ACC112 (cell line): Measurements from ENCODE around the gene CHPF2.
A peak's percentile ranks its signal among the peaks of the same experiment; 100 is the strongest.

Source experiments
- H2AFZ ChIP-seq: fragments of 200-600 bp; sonication (generic); one replicate; pipeline ENCODE4 v1.6.0; 2017; ENCODE audit warnings: antibody characterized with exemption, low read length; ENCODE audit not compliant: unreplicated experiment
- H3K27ac ChIP-seq: fragments of 200-600 bp; sonication (generic); 2 replicates; pipeline ENCODE4 v1.5.1; 2014; ENCODE audit warnings: low read depth, mild to moderate bottlenecking, antibody characterized with exemption, low read length, moderate library complexity
- H3K27me3 ChIP-seq: fragments of 200-600 bp; sonication (generic); 2 replicates; pipeline ENCODE4 v1.6.1; 2014; ENCODE audit warnings: mild to moderate bottlenecking, antibody characterized with exemption, low read length, moderate library complexity, mixed read lengths; ENCODE audit not compliant: insufficient read depth
- H3K36me3 ChIP-seq: fragments of 200-600 bp; sonication (generic); 2 replicates; pipeline ENCODE4 v1.6.1; 2016; ENCODE audit warnings: mild to moderate bottlenecking, antibody characterized with exemption, low read length, moderate library complexity, mixed read lengths; ENCODE audit not compliant: insufficient read depth
- H3K4me1 ChIP-seq: fragments of 200-600 bp; sonication (generic); one replicate; pipeline ENCODE4 v1.6.1; 2016; ENCODE audit warnings: low read length, mixed read lengths; ENCODE audit not compliant: insufficient read depth, unreplicated experiment, control insufficient read depth
- H3K4me3 ChIP-seq: fragments of 200-600 bp; sonication (generic); 2 replicates; pipeline ENCODE4 v1.5.1; 2014; ENCODE audit warnings: mild to moderate bottlenecking, low read depth, low read length
- H3K79me2 ChIP-seq: fragments of 200-600 bp; sonication (generic); one replicate; pipeline ENCODE4 v1.6.0; 2016; ENCODE audit warnings: low read length; ENCODE audit not compliant: control insufficient read depth, unreplicated experiment, insufficient read depth

CHPF2 gene

DNA sequence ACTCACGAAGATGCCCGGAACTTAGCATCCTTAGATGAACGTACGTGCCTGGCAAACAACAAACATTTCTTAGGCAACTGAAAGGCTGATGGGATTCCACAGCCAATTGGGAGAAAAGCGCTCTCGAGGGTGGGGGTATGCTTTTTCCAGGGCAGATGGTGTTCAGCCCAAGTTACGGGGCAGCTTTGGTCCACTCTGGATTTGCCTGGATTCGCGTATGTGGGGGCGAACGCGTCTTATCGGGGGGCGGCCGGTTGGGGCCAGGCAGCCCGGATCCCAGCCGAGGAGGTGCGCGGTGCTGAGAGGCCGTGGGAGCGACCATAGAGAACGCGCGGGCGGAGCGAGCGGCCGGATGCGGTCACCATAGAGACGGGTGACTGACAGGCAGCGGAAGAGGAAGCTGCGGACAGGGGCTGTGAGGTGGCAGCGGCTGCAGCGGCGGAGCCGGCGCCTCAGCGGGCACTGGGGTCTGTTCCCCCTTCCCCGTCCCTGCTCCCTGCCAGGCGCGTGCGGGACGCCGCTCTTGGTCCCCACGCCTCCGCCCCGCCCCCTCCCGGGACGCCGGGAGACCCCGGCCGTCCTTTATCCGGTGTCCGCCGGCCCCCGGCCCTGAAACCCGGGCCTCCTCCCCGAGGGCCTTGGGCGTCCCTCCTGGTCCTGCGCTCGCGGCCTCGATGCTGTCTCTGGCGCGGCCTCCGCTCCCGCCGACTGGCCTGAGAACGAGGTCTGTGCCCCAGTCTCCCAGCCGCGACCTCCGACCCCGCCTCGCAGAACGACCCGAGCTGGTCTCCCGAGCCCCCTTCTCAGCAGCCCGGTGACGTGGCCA lies at the start of gene CHPF2:
Gene CHPF2, plus strand, starts transcription at position 393 of the 826 bp plus-strand sequence. CDS start 1,529 bp downstream, outside the sequence.
- H3K27me3 ChIP-seq = no peaks in the 10 kb centered on the region
- H3K79me2 ChIP-seq = peaks cover 50% of the 10 kb centered on the region
- H3K36me3 ChIP-seq = peaks cover 7% of the 10 kb centered on the region; the same call in 1 of the 2 replicates
- peak within 1 kb of the TSS; percentile 34 for H2AFZ ChIP-seq
- peak within 1 kb of the TSS; percentile 83 for H3K4me3 ChIP-seq
- peak within 1 kb of the TSS; percentile 72 for H3K27ac ChIP-seq
- H3K4me1 ChIP-seq = peaks cover 28% of the 10 kb centered on the region

DNA sequence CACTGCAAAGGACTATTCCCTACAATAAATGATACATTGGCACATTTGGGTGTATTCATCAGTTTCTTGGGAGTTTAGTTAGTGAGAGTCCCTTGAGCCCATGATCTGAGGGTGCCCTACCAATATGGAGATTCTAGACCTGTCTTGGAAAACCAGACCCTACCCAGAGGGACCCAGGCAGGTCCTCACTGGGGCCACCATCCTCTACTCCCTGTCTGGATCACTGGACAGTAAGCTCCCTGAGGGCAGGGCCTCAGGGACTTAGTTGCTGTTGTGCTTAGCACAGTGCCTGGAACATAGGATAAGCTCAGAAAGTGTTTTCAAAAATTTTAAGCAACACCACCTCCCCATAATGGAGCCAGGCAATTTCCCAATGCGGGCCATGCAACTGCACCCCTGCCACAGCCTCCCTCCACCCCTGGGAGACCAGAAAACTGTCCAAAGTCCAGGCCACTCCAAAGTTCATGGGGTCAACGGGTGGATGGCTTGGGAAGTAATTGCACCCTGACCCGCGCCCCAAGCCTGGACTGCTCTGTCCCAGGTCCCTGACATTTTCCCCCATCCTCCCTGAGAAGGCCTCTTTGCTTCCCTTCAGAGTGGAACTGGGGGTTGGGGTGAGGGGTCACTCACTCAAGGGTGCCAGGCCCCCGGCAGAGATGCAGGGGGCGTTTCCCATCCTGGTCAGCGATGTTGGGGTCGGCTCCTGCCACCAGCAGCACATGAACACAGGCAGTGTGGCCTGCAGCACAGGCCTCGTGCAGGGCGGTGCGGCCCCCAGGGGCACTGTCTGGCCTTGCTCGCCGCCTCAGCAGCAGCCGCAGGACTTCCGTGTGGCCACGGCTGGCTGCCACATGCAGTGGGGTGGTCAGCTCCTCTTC lies 46.3 kb upstream of the CHPF2 start:
- H3K27me3 ChIP-seq = peaks cover 47% of the 10 kb centered on the region
- no peak overlapping the region for H2AFZ ChIP-seq
- no peak overlapping the region for H3K27ac ChIP-seq
- no peaks in the 10 kb centered on the region for H3K4me1 ChIP-seq
- no peaks in the 10 kb centered on the region for H3K36me3 ChIP-seq
- H3K4me3 ChIP-seq = no peak overlapping the region
- H3K79me2 ChIP-seq = no peaks in the 10 kb centered on the region

- no peak within 1 kb of the TSS for H2AFZ ChIP-seq
- no peak within 1 kb of the TSS for H3K4me3 ChIP-seq
- peaks cover 49% of the 10 kb centered on the region for H3K27me3 ChIP-seq
- H3K27ac ChIP-seq = no peak within 1 kb of the TSS
- no peaks in the 10 kb centered on the region for H3K4me1 ChIP-seq
- H3K79me2 ChIP-seq = no peaks in the 10 kb centered on the region
- no peaks in the 10 kb centered on the region for H3K36me3 ChIP-seq
These were observed 45.5 kb upstream of the CHPF2 start, which contains the start of gene ASB10 for GRCh38 chr7:151186640-151187408. TSS of gene ASB10 (minus strand) at chr7:151187250. CDS start at chr7:151187130, 120 bp downstream.

DNA sequence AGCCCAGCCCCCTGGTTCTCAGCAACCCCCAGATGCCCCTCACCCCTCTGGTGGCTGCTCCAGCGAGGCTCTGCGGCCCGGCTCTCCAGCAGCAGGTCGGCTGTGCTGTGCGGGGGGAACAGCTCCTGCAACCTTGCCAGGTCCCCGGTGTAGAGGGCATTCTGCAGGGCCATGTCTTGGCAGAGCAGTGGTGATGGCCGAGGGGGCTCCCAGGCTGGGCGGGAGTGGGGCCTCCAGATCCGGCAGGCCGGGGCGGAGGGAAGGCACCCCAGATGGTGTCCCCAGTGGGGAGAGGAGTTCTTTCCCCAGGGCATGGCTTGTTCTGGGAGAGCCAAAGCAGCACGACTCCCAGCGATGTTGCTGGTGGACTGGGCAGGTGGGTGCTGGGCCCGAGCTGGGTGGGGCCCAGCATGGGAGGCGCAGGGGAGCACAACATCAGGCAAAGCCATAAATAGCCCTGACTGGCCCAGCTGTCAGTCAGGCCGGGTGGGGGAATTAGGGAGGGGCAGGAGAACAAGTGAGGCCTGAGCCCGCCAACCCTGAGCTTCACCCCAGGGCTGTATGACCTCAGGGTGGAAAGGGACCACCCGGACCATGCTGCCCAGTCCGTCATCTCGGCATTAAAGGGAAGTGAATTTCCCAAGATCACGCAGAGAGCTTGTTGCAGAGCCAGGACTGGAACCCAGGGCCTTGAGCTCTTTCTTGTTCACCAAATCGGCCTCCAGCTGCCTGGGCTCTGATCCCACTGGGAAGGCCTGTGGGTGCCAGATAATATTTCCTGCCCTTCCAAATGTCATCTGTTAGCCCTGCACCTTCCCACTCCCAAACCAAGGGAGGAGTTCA lies 44.7 kb upstream of the CHPF2 start:
- Histone ChIP-seq H3K4me1 (no peaks in the 10 kb centered on the region), H3K27ac (no peak overlapping the region), H3K4me3 (no peak overlapping the region), H2AFZ (no peak overlapping the region), H3K36me3 (no peaks in the 10 kb centered on the region), H3K27me3 (peaks cover 53% of the 10 kb centered on the region), H3K79me2 (no peaks in the 10 kb centered on the region)

DNA sequence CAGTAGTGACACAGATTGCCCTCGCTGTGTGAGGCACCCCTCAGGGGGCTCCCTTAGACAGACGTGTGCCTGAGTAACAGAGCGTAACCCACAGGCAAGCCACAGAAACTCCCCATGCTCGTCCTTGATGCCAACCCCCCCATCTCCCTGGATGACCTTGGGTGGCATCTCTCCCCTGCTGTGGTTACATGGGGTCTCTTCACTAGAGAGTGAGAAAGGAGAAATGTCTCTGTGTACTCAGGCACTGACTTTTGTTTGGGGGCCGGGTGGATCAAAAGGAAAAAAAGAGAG lies 44.1 kb upstream of the CHPF2 start:
- Histone ChIP-seq H2AFZ (no peak overlapping the region), H3K36me3 (no peaks in the 10 kb centered on the region), H3K4me3 (no peak overlapping the region), H3K27ac (no peak overlapping the region), H3K27me3 (peaks cover 54% of the 10 kb centered on the region), H3K4me1 (no peaks in the 10 kb centered on the region), H3K79me2 (no peaks in the 10 kb centered on the region)

GRCh38 chr7:151189038-151189437 lies 43.2 kb upstream of the CHPF2 start:
- no peaks in the 10 kb centered on the region for H3K36me3 ChIP-seq
- H3K79me2 ChIP-seq = no peaks in the 10 kb centered on the region
- H3K4me1 ChIP-seq = no peaks in the 10 kb centered on the region
- no peak overlapping the region for H3K27ac ChIP-seq
- peaks cover 56% of the 10 kb centered on the region for H3K27me3 ChIP-seq
- no peak overlapping the region for H3K4me3 ChIP-seq
- H2AFZ ChIP-seq = no peak overlapping the region

DNA sequence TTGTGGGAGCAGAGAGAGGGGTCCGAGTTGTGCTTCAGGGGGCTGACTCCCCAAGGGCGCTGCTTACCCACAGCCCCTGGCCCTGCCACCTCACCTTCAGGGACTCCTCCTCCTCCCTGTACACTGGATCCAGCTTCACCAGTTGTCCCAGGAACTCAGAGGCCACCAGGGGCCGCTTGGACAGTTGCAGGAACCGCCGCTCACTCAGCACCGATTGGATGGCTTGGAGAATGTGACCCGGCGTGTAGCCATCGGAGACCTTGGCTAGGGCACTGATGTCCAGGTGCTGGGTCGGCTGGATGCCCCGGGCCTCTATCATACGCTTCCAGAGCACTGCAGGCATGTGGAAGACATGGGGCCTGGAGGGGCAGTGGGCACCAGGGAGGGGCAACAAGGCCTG lies 40.7 kb upstream of the CHPF2 start:
- Histone ChIP-seq H3K27me3 (peaks cover 75% of the 10 kb centered on the region), H3K79me2 (no peaks in the 10 kb centered on the region), H3K4me3 (no peak overlapping the region)

GRCh38 chr7:151192002-151192539 lies 40.2 kb upstream of the CHPF2 start:
- no peak overlapping the region for H2AFZ ChIP-seq
- H3K4me3 ChIP-seq = no peak overlapping the region
- H3K27me3 ChIP-seq = peaks cover 79% of the 10 kb centered on the region

More for the DNA sequence above, 40.7 kb upstream of the CHPF2 start:
- Histone ChIP-seq H3K4me1 (no peaks in the 10 kb centered on the region), H3K27ac (no peak overlapping the region), H3K36me3 (no peaks in the 10 kb centered on the region), H2AFZ (no peak overlapping the region)

DNA sequence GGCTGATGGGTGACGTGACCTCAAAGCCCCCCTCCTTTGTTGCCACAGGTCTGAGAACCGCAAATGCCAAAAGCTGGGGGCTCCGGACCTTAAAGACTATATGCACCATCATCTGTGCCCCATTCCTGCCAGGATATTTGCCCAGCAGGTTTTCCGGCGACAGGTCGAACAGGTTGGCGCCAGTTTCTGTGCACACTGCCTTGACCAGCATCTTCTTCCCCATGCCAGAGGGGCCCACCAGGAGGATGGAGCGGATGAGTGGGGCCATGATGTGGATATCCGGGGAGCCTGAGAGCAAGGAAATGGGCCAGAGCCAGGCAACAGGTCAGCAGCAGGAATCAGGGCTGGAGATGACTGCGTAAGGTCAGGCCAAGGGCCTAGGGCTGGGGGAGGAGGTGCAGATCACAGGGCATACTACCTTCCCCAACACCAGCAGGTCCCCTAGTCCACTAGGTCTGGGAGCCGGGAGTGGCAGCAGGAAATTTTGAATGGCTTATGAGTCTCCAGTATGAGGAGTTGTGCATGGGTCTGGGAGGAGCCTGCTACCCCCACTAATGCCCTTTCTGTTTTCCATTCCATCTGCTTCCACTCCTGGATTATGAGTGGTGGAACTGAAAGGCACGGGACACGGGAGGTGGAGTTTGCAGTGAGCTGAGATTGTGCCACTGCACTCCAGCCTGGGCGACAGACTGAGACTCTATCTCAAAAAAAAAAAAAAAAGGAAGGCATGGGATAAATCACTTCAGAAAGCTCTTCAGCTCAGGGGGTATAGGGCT lies 38.9 kb upstream of the CHPF2 start:
- peaks cover 84% of the 10 kb centered on the region for H3K27me3 ChIP-seq
- no peaks in the 10 kb centered on the region for H3K4me1 ChIP-seq
- no peak overlapping the region for H3K4me3 ChIP-seq
- H2AFZ ChIP-seq = no peak overlapping the region
- no peak overlapping the region for H3K27ac ChIP-seq
- no peaks in the 10 kb centered on the region for H3K36me3 ChIP-seq
- no peaks in the 10 kb centered on the region for H3K79me2 ChIP-seq

More at GRCh38 chr7:151192002-151192539, 40.2 kb upstream of the CHPF2 start:
- Histone ChIP-seq H3K36me3 (no peaks in the 10 kb centered on the region), H3K79me2 (no peaks in the 10 kb centered on the region), H3K27ac (no peak overlapping the region), H3K4me1 (no peaks in the 10 kb centered on the region)
